Neural cell (in vitro differentiated cells): Measurements from ENCODE around the gene SRSF2.

Source experiments
- EZH2 ChIP-seq: fragments of 200-600, 300-800 bp; shearing (Covaris generic), sonication (generic); IDR thresholded peaks from 2 replicates; pipeline ENCODE4 v1.6.1; 2014; ENCODE audit warnings: antibody characterized with exemption, low read length, borderline replicate concordance, mild to moderate bottlenecking; ENCODE audit not compliant: insufficient read depth, poor library complexity, severe bottlenecking
- MXI1 ChIP-seq: fragments of 450-650 bp; conservative IDR thresholded peaks from 2 replicates; pipeline ENCODE4 v1.6.1; 2014; ENCODE audit warnings: antibody characterized with exemption, mild to moderate bottlenecking; ENCODE audit not compliant: poor library complexity, severe bottlenecking
- POLR2AphosphoS5 ChIP-seq: IDR thresholded peaks from 2 replicates; pipeline ENCODE4 v1.6.1; 2012
- SMC3 ChIP-seq: fragments of 450-650 bp; conservative IDR thresholded peaks from 2 replicates; pipeline ENCODE4 v1.6.1; 2014; ENCODE audit warnings: antibody characterized with exemption, mild to moderate bottlenecking, moderate library complexity; ENCODE audit not compliant: poor library complexity
- TF ChIP-seq, protein P1 (sequence below): fragments of 450-650 bp; IDR thresholded peaks from 2 replicates; pipeline ENCODE4 v1.5.1; 2014; ENCODE audit warnings: antibody characterized with exemption, mild to moderate bottlenecking, moderate library complexity; ENCODE audit not compliant: poor library complexity, severe bottlenecking

DNA sequence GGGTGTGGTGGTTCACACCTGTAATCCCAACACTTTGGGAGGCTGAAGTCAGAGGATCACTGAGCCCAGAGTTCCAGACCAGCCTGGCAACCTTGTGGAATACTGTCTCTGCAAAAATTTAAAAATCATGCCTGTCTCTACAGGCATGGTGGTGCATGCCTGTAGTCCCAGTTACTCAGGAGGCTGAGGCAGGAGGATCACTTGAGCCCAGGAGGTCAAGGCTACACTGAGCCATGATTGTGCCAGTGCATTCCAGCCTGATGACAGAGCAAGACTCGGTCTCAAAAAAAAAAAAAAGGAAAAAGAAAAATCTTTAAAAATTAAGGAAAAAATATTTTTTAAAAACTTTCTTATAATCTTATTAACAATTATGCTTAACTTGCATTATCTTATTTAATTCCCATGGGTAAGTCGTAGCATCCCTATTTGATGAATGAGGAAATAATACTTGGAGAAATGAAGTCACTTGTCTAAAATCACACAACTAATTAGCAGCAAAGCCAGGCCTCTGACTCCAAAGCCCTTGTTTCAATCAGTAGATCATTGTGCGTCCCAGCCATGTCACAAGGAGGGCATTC lies 14.4 kb upstream of the SRSF2 start:
- TF ChIP-seq, protein P1, sequence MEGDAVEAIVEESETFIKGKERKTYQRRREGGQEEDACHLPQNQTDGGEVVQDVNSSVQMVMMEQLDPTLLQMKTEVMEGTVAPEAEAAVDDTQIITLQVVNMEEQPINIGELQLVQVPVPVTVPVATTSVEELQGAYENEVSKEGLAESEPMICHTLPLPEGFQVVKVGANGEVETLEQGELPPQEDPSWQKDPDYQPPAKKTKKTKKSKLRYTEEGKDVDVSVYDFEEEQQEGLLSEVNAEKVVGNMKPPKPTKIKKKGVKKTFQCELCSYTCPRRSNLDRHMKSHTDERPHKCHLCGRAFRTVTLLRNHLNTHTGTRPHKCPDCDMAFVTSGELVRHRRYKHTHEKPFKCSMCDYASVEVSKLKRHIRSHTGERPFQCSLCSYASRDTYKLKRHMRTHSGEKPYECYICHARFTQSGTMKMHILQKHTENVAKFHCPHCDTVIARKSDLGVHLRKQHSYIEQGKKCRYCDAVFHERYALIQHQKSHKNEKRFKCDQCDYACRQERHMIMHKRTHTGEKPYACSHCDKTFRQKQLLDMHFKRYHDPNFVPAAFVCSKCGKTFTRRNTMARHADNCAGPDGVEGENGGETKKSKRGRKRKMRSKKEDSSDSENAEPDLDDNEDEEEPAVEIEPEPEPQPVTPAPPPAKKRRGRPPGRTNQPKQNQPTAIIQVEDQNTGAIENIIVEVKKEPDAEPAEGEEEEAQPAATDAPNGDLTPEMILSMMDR, result no peak
- no peak for TF ChIP-seq SMC3
- no peak for TF ChIP-seq MXI1
- TF ChIP-seq EZH2, result no peak
- no peak for TF ChIP-seq POLR2AphosphoS5
